BLaER1 (cell line): ENCODE data around the gene PSMB5.

Experiments used
- H3K27ac ChIP-seq: shearing (Covaris generic); formaldehyde crosslinking; 2 replicates; pipeline ENCODE4 v1.8.1; 2022
- H3K27me3 ChIP-seq: shearing (Covaris generic); formaldehyde crosslinking; 2 replicates; pipeline ENCODE4 v1.8.1; 2022
- H3K36me3 ChIP-seq: shearing (Covaris generic); formaldehyde crosslinking; 2 replicates; pipeline ENCODE4 v1.8.1; 2022
- H3K4me1 ChIP-seq: shearing (Covaris generic); formaldehyde crosslinking; 2 replicates; pipeline ENCODE4 v1.8.1; 2022
- H3K4me2 ChIP-seq: shearing (Covaris generic); formaldehyde crosslinking; 2 replicates; pipeline ENCODE4 v1.8.1; 2022
- H3K4me3 ChIP-seq: shearing (Covaris generic); formaldehyde crosslinking; 2 replicates; pipeline ENCODE4 v1.8.1; 2022
- H3K9ac ChIP-seq: shearing (Covaris generic); formaldehyde crosslinking; 2 replicates; pipeline ENCODE4 v1.8.1; 2022
- H3K9me3 ChIP-seq: shearing (Covaris generic); formaldehyde crosslinking; 2 replicates; pipeline ENCODE4 v1.8.1; 2022
- H4K20me1 ChIP-seq: shearing (Covaris generic); formaldehyde crosslinking; 2 replicates; pipeline ENCODE4 v1.8.1; 2022
- Cebpa-rat ChIP-seq: shearing (Covaris generic); IDR thresholded peaks from 2 replicates; pipeline ENCODE4 v1.8.1; 2022

PSMB5 gene

DNA sequence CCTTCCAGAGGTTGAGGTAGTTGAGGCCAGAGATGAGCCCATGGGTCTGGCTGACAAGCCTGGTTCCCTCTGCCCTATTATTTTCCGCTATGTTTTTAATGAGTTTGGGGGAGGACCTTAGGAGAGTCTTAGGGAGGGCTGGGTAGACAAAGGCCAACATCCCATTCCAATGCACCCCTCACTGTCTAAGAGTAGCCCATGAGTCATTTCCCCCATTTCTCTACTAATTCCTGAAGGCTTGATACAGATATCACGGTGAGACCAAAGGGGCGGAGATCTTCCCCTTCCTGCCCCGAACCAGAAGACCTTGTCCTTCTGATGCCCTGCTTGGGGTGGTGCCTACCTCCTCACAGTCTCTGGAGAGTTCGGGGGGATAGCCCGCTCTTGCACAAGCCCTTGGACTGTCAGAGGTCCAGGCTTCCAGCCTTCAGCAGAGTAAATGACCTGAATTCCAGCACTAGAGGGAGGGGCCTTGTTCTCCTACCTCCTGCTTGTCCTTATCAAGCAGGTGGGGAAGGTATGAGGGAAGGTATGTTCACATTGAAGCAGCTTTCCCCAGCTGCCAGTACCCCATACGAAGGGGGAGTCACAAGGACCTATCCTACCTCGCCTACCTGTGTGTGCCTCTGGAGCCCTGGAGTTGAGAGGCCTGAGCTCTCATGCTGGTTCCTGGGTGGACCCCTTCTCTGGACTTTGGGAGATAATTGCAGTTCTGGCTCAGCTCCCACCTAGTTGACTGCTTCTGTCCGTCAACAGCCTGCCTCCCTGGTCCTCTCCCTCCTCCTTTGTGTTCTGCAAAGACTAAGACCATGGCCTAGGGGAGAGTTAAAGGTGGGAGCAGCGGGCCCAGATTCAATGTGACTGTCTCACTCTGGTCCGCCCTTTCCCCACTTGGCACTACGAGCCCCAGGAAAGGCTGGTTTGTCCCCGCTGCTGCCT, 11.0 kb upstream of the PSMB5 start:
- Histone ChIP-seq H3K36me3 (peaks cover 22% of the 10 kb centered on the region), H3K4me2 (no peak overlapping the region), H3K4me3 (no peak overlapping the region), H3K9me3 (no peaks in the 10 kb centered on the region), H3K4me1 (no peaks in the 10 kb centered on the region; the same call in 1 of the 2 replicates), H3K27me3 (no peaks in the 10 kb centered on the region), H3K27ac (no peak overlapping the region), H4K20me1 (no peaks in the 10 kb centered on the region), H3K9ac (no peak overlapping the region)
- TF ChIP-seq Cebpa-rat: no peak

DNA sequence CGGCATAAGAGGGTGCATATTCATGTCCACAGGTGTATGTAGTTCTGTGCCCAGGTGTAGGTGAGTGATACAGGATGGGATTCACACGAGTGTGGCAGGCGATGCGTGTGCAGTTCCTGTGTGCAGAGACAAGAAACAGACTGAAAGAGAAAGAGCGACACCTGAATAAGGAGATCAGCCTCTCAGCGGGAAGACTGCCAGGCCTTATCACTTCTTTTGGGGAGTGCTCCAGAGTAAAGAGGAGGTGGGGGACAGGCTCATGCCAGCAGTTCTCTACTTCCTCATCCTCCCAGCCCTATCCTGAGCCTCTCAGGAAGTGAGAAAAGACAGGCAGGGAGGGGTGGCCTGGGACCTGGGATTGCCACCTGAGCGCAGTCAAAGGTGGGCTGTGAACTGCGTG, 10.1 kb upstream of the PSMB5 start:
- Histone ChIP-seq H3K9me3 (no peaks in the 10 kb centered on the region), H3K27ac (no peak overlapping the region), H3K4me3 (no peak overlapping the region), H3K36me3 (peaks cover 22% of the 10 kb centered on the region), H3K4me1 (no peaks in the 10 kb centered on the region; the same call in 1 of the 2 replicates), H3K4me2 (no peak overlapping the region), H3K9ac (no peak overlapping the region), H4K20me1 (no peaks in the 10 kb centered on the region), H3K27me3 (no peaks in the 10 kb centered on the region)
- no peak for TF ChIP-seq Cebpa-rat

DNA sequence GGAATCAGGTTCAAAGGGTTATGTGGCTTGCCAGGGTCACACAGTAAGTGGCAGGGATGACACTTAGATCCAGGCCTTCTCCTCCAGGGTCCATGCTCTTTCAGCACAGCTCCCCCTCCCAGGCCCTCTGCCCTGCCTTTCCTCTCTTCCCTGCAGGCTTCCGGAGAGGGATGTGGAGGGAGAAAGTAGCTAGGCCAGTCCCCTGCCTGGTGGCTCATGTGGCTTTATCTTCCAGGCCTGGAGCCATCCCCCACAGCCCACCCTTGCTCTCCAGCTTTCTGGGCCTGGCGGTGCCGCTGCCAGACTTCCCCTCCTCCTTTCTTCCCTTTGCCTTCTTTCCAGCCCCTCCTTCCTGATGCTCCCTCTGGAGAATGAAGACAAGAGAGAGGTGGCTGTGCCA, 9.1 kb upstream of the PSMB5 start:
- H3K4me1 ChIP-seq: no peaks in the 10 kb centered on the region; the same call in 1 of the 2 replicates
- H3K4me3 ChIP-seq: no peak overlapping the region
- peaks cover 13% of the 10 kb centered on the region for H3K36me3 ChIP-seq
- no peaks in the 10 kb centered on the region for H3K9me3 ChIP-seq
- no peak overlapping the region for H3K27ac ChIP-seq
- H3K27me3 ChIP-seq: no peaks in the 10 kb centered on the region
- no peak for TF ChIP-seq Cebpa-rat
- no peak overlapping the region for H3K4me2 ChIP-seq
- H3K9ac ChIP-seq: no peak overlapping the region
- no peaks in the 10 kb centered on the region for H4K20me1 ChIP-seq

DNA sequence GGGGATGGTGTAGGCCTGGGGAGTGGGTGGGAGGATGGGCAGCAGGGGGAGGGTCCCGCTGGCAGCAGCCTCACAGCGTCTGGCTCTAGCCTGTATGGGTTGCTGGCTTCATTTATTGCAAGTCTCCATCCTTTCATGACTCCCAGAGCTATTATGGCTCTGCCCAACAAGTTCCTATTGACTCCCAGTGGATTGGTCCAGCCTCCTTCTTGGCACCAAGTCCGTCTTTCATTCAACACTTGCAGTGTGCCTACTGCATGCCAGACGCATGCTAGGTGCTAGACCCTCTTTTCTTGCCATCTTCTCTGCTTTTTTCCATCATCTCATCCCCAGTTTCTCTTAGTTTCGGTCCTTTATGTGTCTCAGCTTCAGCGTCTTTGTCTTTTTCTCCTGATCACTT, 8.4 kb upstream of the PSMB5 start:
- H3K9ac ChIP-seq: no peak overlapping the region

DNA sequence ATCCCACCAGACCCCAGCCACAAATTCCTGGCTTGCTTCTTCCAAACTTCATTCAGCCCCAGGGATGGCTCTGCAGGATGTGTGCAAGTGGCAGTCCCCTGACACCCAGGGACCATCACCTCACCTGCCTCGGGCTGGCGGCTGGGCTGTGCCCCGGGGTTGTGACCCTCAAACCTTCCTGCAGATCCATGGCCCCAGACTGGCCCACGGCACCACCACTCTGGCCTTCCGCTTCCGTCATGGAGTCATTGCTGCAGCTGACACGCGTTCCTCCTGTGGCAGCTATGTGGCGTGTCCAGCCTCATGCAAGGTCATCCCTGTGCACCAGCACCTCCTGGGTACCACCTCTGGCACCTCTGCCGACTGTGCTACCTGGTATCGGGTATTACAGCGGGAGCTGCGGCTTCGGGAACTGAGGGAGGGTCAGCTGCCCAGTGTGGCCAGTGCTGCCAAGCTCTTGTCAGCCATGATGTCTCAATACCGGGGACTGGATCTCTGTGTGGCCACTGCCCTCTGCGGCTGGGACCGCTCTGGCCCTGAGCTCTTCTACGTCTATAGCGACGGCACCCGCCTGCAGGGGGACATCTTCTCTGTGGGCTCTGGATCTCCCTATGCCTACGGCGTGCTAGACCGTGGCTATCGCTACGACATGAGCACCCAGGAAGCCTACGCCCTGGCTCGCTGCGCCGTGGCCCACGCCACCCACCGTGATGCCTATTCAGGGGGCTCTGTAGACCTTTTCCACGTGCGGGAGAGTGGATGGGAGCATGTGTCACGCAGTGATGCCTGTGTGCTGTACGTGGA, 7.7 kb upstream of the PSMB5 start, which contains the start of gene PSMB11:
Gene PSMB11, plus strand, starts transcription at position 51 of the 804 bp plus-strand sequence. Its CDS starts 14 bp downstream, at position 65.
- H3K4me2 ChIP-seq: no peak within 1 kb of the TSS
- H3K27ac ChIP-seq: no peak within 1 kb of the TSS
- no peak for TF ChIP-seq Cebpa-rat
- no peak within 1 kb of the TSS for H3K9ac ChIP-seq
- no peaks in the 10 kb centered on the region for H3K36me3 ChIP-seq
- H3K4me3 ChIP-seq: no peak within 1 kb of the TSS
- no peaks in the 10 kb centered on the region; the same call in 1 of the 2 replicates for H3K4me1 ChIP-seq
- H4K20me1 ChIP-seq: no peaks in the 10 kb centered on the region
- no peaks in the 10 kb centered on the region for H3K9me3 ChIP-seq
- no peaks in the 10 kb centered on the region for H3K27me3 ChIP-seq

More for the DNA sequence above, 8.4 kb upstream of the PSMB5 start:
- Histone ChIP-seq H3K36me3 (peaks cover 7% of the 10 kb centered on the region), H3K4me2 (no peak overlapping the region), H3K4me3 (no peak overlapping the region), H3K27ac (no peak overlapping the region), H3K27me3 (no peaks in the 10 kb centered on the region), H4K20me1 (no peaks in the 10 kb centered on the region), H3K9me3 (no peaks in the 10 kb centered on the region), H3K4me1 (no peaks in the 10 kb centered on the region; the same call in 1 of the 2 replicates)
- TF ChIP-seq Cebpa-rat: no peak

DNA sequence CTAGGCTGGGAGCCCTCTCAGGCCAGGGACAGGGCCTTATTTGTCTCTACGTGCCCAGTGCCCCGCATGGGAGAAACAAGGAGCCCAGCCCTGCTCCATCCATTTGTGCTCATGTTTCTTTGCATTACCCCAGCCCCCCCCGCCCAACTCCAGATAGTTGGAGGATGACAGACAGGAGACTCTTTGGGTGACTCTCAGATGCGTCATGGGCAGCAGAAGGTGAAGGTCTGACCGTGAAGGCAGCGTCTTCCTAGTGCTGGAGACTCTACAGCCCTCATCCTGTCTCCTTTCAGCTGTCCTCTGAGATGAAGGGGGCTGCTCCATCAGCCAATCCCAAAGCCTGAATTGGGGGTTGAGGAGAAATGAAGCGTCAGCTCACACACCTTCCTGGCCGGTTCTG, 7.0 kb upstream of the PSMB5 start:
- Histone ChIP-seq H3K4me3 (no peak overlapping the region), H3K27me3 (no peaks in the 10 kb centered on the region), H3K9me3 (no peaks in the 10 kb centered on the region), H3K36me3 (no peaks in the 10 kb centered on the region), H3K27ac (no peak overlapping the region), H4K20me1 (no peaks in the 10 kb centered on the region), H3K4me1 (no peaks in the 10 kb centered on the region; the same call in 1 of the 2 replicates), H3K4me2 (no peak overlapping the region), H3K9ac (no peak overlapping the region)
- no peak for TF ChIP-seq Cebpa-rat

DNA sequence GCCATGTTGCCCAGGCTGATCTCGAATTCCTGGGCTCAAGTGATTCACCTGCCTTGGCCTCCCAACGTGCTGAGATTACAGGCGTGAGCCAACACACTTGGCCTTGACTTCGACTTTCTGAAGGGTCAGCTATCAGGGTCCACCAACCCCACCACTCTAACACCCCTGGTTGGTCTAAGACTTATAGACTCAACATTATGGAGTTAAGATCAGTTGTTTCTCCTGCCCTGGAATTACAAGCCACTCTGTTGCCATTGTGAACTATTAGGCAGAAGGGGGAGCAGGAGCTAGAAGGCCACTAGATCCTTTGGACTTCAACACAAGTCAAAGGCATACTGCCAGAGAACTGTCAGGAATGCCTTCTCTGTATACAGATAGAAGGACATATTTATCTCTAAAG, 5.4 kb upstream of the PSMB5 start:
- no peak overlapping the region for H3K9ac ChIP-seq
- H3K27me3 ChIP-seq: no peaks in the 10 kb centered on the region
- H3K4me1 ChIP-seq: peaks cover 7% of the 10 kb centered on the region
- TF ChIP-seq Cebpa-rat: no peak
- no peaks in the 10 kb centered on the region for H3K36me3 ChIP-seq
- H3K9me3 ChIP-seq: no peaks in the 10 kb centered on the region
- no peak overlapping the region for H3K27ac ChIP-seq
- no peaks in the 10 kb centered on the region for H4K20me1 ChIP-seq
- no peak overlapping the region for H3K4me2 ChIP-seq
- no peak overlapping the region for H3K4me3 ChIP-seq

DNA sequence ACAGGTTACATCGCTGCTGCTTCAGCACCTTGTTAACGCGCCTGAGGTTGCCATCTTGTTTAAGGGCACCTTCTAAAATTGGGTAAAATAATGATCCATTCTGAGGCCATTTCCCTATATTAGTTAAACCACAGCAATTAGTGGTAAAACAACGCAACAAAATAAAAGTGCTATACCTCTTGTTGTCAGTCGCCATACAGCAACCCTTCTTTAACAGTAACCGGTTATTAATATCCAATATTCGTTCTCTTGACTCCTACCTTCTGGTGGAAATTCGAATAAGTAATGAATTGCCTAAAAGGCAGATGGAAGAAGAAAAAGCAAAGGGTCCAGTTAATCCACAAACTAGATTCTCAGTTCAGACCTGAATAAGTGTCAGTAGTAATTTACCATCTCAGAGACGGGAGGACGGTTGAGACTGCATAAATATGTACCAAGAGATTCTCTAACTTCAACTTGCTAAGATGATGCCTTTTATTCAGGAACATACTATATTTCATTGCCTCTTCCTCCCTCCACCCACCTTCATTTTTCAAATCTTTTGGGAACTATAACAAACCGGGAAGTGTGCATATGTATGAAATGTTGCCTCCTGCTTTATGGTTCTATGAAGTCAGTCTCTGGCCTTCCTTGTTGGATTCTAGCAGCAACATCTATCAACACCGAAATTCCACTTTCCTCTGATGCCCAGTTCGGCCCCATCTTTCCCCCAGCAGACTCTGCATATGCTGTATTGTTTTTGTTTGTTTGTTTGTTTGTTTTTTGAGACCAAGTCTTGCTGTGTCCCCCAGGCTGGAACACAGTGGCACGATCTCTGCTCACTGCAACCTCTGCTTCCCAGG, 824 bp upstream of the PSMB5 start:
- Histone ChIP-seq H3K4me1 (peaks cover 26% of the 10 kb centered on the region), H3K27me3 (no peaks in the 10 kb centered on the region), H3K4me3 (peak overlapping the region; percentile 89), H3K9ac (peak overlapping the region; percentile 96), H3K27ac (peak overlapping the region; percentile 96), H3K4me2 (peak overlapping the region; percentile 45), H3K9me3 (no peaks in the 10 kb centered on the region), H3K36me3 (peaks cover 31% of the 10 kb centered on the region), H4K20me1 (no peaks in the 10 kb centered on the region)
- no peak for TF ChIP-seq Cebpa-rat

DNA sequence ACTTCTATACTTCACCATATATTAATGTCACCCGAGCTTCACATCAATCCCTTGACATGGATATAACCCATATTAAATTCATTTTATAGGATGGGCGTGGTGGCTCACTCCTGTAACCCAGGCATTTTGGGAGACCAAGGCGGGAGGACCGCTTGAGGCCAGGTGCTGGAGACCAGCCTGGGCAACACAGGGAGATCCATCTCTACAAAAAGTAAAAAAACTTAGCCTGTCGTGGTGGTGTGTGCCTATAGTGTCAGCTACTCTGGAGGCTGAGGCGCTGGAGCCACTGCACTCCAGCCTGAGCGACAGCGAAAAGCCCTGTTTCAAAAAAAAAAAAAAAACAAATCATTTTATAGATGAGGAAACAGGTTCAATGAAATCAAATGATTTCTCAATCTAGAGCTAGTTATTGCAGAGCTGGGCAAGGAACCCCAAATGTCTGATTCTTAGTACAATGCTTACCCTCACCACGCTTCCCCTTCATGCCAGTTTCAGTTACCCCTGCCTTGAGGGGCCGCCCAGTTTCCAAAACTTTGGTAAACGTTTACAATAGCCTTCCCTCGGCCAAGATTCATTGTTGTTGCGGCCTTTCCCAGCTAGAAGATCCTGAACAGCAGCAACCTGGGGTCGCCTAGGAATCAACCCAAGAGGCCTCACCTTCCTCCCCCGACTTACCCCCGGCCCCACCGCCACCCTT, 751 bp downstream of the PSMB5 start:
- Histone ChIP-seq H3K36me3 (peaks cover 47% of the 10 kb centered on the region), H3K9ac (peak overlapping the region; percentile 96), H4K20me1 (peaks cover 4% of the 10 kb centered on the region), H3K4me1 (peaks cover 33% of the 10 kb centered on the region), H3K9me3 (no peaks in the 10 kb centered on the region), H3K4me2 (peak overlapping the region; percentile 86), H3K27me3 (no peaks in the 10 kb centered on the region), H3K27ac (peak overlapping the region; percentile 96), H3K4me3 (peak overlapping the region; percentile 89)
- no peak for TF ChIP-seq Cebpa-rat
